HG03571 (cell line): Measurements from ENCODE around the gene GNG7.
"Not testable (repeated sequence)": the region's sequence is repeated elsewhere in the genome, so short reads cannot be mapped to it uniquely, and the experiment has no call there.

Experiments used
- ATAC-seq: cut with Tn5 transposase; IDR thresholded peaks from one replicate; pipeline ENCODE4 v1.9.1; 2021; ENCODE audit not compliant: unreplicated experiment

GNG7 gene

GRCh38 chr19:2579678-2580280 is 122.7 kb downstream of the GNG7 start:
- no peak for ATAC-seq

DNA sequence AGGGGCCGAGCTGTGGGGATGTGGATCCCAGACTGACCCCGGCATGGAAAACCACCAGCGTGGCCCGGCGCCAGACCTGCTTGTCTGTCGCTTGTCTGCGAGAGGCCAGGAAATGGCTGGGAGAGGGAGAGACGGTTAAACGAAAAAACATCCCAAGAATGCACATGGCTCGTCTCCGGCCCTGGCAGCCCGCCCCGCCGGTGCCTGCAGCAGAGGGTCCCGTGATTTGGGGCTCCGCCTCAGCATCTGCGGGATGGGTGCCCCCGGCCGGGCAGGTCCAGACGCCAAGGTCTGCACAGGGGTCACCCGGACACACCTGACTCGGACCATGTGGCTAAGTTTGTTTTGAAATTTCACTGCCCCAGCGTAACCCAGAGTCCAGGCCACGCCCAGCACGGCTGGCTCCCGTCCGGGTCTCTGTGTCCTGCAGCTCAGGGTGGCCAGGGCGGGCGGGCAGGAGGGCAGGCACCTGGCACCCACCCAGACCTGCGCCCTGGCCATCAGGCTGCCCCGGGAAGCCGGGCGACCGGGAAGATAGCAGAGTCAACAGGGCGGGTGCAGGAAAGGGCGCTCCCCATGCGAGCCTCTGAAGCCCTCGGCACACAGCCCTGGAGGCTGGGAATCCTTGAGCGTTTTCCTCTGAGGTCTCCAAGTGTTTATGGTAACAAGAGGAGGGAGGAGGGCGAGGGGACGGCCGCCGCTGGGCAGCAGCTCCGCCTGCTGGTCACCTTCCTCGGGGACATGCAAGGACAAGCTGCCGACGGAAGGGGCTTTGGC is 123.4 kb downstream of the GNG7 start:
- ATAC-seq, result no peak

DNA sequence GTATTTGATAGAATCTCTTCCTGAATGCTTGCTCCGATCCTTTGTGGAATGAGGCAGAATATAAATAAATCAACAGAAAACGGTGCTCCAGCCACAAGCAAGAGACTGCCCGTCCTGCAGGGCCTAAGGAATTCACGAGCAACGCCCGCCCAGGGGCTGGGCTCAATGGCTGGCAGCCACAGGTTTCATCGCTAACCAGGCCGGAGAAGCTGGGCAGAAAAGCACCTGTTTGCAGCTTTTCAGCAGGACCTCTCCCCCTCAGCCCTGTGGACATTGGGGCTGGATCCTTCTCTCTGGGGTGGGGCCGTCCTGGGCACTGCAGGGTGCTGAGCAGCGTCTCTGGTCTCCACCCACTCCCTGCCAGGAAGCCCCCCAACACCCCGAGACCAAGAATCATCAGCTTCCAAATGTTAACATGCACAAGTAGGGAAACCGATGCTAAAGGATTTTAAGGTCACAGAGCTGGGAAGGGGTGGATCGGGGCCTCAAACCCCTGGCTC is 124.1 kb downstream of the GNG7 start:
- no peak for ATAC-seq

DNA sequence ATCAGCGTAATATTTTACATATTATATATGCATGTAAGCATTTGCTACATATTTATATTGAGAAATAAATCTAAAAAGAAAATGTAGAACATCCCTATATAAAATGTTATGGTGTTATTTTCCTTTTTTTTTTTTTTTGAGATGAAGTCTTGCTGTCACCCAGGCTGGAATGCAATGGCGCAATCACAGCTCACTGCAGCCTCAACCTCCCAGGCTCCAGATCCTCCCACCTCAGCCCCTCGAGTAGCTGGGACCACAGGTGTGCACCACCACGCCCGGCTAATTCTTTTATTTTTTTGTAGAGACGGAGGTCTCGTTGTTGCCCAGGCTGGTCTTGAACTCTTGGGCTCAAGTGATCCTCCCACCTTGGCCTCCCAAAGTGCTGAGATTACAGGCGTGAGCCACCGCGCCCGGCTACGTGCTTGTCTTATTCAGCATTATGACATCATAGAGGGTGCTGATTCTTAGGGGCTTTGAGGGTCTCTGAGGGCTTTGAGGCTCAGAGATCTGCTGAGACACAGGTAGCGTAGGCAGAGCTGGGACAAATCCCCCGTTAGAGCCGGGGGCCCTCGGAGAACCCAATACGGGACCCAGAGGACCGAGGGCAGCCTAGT is 124.7 kb downstream of the GNG7 start:
- no peak for ATAC-seq

DNA sequence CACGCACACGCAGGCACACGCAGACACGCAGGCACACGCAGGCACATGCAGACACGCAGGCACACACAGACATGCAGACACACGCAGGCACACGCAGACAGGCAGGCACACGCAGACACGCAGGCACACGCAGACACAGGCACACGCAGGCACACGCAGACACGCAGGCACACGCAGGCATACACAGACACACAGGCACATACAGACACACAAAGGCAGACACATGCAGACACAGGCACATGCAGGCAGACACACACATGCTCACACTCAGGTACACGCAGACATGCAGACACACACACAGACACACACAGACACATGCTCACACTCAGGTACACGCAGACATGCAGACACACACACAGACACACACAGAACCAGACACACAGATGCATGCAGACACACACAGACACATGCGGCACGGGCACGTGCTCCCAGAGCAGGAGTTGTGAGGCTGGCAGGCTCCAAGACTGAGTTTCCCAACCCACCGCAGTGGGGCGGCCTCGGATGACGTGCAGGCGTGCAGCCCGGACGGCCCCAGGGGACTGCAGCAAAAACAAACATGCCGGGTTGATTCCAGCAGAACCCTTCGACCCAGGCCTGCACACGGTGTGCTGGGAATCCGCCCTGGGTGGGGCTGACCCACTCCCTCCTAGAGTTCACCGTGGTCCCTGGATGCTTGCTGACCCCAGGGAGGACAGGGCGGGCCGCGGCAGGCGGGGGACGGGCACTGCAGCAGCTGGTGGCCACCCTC is 126.6 kb downstream of the GNG7 start:
- no peak for ATAC-seq

DNA sequence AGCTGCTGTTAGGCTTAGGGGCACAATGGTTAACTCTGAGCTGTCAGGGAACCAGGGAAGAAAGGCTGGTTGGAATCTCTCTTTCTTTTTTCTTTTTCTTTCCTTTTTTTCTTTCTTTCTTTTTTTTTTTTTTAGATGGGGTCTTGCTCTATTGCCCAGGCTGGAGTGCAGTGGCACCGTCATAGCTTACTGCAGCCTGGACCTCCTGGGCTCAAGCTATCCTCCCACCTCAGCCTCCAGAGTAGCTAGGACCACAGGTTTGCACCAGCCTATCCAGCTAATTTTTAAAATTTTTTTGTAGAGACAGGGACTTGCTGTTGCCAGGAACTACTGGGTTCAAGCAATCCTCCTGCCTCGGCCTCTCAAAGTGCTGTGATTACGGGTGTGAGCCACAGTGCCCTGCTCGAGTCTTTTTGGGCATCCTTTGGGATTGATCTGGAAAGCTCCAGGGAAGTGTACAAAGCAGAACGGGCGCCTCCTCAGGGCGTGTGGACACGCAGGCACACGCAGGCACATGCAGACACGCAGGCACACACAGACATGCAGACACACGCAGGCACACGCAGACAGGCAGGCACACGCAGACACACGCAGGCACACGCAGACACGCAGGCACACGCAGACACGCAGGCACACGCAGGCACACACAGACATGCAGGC is 127.4 kb downstream of the GNG7 start:
- ATAC-seq, result no peak

- ATAC-seq, result no peak
These were observed 128.0 kb downstream of the GNG7 start for GRCh38 chr19:2574478-2574931.

GRCh38 chr19:2573916-2574315 is 128.6 kb downstream of the GNG7 start:
- ATAC-seq, result no peak

DNA sequence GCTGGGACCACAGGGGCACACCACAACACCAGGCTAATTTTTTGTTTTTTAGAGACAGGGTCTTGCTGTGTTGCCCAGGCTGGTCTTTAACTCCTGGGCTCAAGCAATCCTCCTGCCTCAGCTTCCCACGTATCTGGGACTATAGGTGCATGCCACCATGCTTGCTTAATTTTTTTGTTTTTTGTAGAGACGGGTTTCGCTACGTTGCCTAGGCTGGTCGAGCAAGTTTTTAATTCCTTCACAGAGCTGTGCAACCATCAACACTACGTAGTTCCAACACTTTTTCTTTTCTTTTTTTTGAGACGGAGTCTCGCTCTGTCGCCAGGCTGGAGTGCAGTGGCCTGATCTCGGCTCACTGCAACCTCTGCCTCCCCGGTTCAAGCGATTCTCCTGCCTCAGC is 130.3 kb downstream of the GNG7 start:
- not testable (repeated sequence) for ATAC-seq

- ATAC-seq, result no peak
These were observed 132.7 kb downstream of the GNG7 start for GRCh38 chr19:2569596-2570465.

- no peak for ATAC-seq
These were observed 134.5 kb downstream of the GNG7 start for GRCh38 chr19:2567996-2568395.

DNA sequence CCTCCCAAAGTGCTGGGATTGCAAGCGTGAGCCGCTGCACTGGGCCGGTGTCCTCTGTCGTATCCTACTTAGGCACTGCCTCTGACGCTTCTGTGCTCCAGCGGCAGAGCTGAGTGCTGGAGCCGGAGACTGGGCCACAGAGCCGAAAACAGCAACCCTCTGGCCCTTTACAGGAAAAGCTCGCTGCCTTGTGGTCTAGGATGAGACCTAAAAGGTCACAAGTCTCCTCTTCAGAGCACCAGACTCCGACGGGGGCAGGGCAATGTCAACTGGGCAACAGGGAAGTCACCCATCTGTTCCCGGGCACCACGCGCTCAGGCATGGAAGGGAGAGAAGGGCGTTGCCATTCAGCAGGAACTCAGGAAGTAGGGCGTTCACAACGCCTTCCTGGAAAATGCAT is 134.9 kb downstream of the GNG7 start:
- no peak for ATAC-seq

GRCh38 chr19:2563546-2563945 is 138.9 kb downstream of the GNG7 start:
- not testable (repeated sequence) for ATAC-seq

DNA sequence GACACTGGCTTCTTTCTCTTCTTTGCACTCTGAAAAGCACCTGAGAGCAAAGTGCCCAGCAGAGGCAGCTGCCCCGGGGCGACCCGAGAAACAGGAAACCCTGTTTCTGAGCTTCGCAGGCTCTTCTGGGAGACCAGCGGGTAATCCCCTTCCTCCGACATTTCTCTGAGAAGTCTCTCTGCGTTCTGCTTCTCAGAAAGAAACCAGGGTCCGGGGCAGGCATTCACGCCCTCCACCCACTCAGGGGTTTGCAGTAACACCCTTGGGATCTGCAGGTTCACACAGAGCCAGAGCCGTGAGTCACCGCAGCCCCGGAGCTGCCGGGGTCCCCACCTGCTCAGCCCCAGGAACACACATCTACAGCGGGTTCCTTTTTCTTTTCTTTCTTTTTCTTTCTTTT is 140.6 kb downstream of the GNG7 start:
- ATAC-seq, result peak; percentile 86

GRCh38 chr19:2561221-2561620 is 141.3 kb downstream of the GNG7 start:
- no peak for ATAC-seq

- ATAC-seq, result no peak
These were observed 142.1 kb downstream of the GNG7 start for GRCh38 chr19:2560369-2560768.

GRCh38 chr19:2558543-2558942 is 144.0 kb downstream of the GNG7 start:
- ATAC-seq, result no peak

GRCh38 chr19:2558131-2558530 is 144.4 kb downstream of the GNG7 start:
- ATAC-seq, result not testable (repeated sequence)

DNA sequence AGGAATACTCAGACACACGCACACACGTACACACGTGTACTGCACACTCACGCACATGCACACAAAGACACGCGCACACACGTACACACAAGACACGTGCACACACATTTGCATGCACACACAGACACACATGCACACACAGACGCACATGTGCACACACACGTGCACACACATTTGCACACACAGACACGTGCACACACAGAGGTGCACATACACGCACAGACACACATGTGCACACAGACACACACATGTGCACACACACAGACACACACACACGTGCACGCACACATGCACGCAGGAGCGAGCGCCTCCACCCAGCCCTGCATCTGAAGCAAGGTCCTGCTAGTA is 145.4 kb downstream of the GNG7 start:
- ATAC-seq, result no peak
